HepG2 (cell line): Measurements from ENCODE around the gene KRTAP13-4.

Experiments used
- ATRX ChIP-seq: sonication (generic); formaldehyde crosslinking; IDR thresholded peaks from 2 replicates; pipeline ENCODE4 v1.4.0; 2020; ENCODE audit warnings: missing genetic modification reagents, borderline replicate concordance
- CEBPB ChIP-seq: IDR thresholded peaks from 2 replicates; pipeline ENCODE4 v1.6.1; 2011; ENCODE audit warnings: low read depth, low read length, improper control_type of control experiment, borderline replicate concordance
- CTCF ChIP-seq: sonication (generic); formaldehyde crosslinking; IDR thresholded peaks from 2 replicates; pipeline ENCODE4 v1.5.0; 2020; ENCODE audit warnings: mild to moderate bottlenecking, missing genetic modification reagents, moderate library complexity
- HDAC2 ChIP-seq: sonication (generic); formaldehyde crosslinking; IDR thresholded peaks from 2 replicates; pipeline ENCODE4 v1.4.0; 2020; ENCODE audit warnings: missing genetic modification reagents
- MAFG ChIP-seq: sonication (generic); formaldehyde crosslinking; IDR thresholded peaks from 2 replicates; pipeline ENCODE4 v1.5.1; 2020; ENCODE audit warnings: mild to moderate bottlenecking, missing genetic modification reagents
- MLX ChIP-seq: IDR thresholded peaks from 2 replicates; pipeline ENCODE4 v1.6.1; 2016
- NR2F1 ChIP-seq, 2 experiments: fragments of 450-650 bp in 1 of 2; formaldehyde crosslinking in 1 of 2; IDR thresholded peaks; 2 replicates each; pipeline versions ENCODE4 v1.5.0 to v1.6.1; 2016 to 2020; ENCODE audit warnings: mild to moderate bottlenecking in 1 of 2, missing compliant biosample characterization in 1 of 2, missing genetic modification reagents in 1 of 2, moderate library complexity in 1 of 2
- POLR2A ChIP-seq, 2 experiments: IDR thresholded peaks; 2 replicates each; pipeline ENCODE4 v1.6.1; 2011; ENCODE audit warnings: low read depth in 2 of 2, low read length in 2 of 2, mild to moderate bottlenecking in 1 of 2, moderate library complexity in 1 of 2; ENCODE audit not compliant: insufficient read depth in 1 of 2
- RFX1 ChIP-seq: fragments of 450-650 bp; IDR thresholded peaks from 2 replicates; pipeline ENCODE4 v1.6.1; 2017
- RFX5 ChIP-seq: IDR thresholded peaks from 2 replicates; pipeline ENCODE4 v1.6.1; 2011; ENCODE audit warnings: low read depth, low read length, improper control_type of control experiment
- RNF219 ChIP-seq: sonication (generic); formaldehyde crosslinking; IDR thresholded peaks from 2 replicates; pipeline ENCODE4 v1.5.0; 2020; ENCODE audit warnings: mild to moderate bottlenecking, missing genetic modification reagents
- SMAD1 ChIP-seq: sonication (generic); formaldehyde crosslinking; IDR thresholded peaks from 2 replicates; pipeline ENCODE4 v1.4.0; 2020; ENCODE audit warnings: missing genetic modification reagents, low read depth, mild to moderate bottlenecking, borderline replicate concordance

GRCh38 chr21:30439975-30440374 is 10.0 kb downstream of the KRTAP13-4 start, which contains the start of gene KRTAP15-1:
- no peak for TF ChIP-seq POLR2A (IDR thresholded peaks at IDR 0.05; ENCODE audit: insufficient read depth in 1 of 2, low read depth in 2 of 2, low read length in 2 of 2)
- TF ChIP-seq RNF219 = no peak
- no peak for TF ChIP-seq SMAD1 (CRISPR knock-in tag)
- no peak for TF ChIP-seq NR2F1 (CRISPR knock-in tag; IDR thresholded peaks at IDR 0.05)
- no peak for TF ChIP-seq RFX1
- TF ChIP-seq CEBPB = no peak
- TF ChIP-seq MAFG (CRISPR knock-in tag) = no peak
- TF ChIP-seq HDAC2 (CRISPR knock-in tag) = no peak
- TF ChIP-seq MLX (CRISPR knock-in tag) = no peak
- no peak for TF ChIP-seq RFX5
- TF ChIP-seq CTCF (CRISPR knock-in tag) = no peak
- no peak for TF ChIP-seq ATRX (CRISPR knock-in tag)
